GM03348 (cell line): ENCODE measurements around the gene C1orf21.

Experiments
- DNase-seq: peaks from one replicate; pipeline ENCODE4 v3.0.0; 2012; ENCODE audit warnings: low spot score

The C1orf21 gene

DNA sequence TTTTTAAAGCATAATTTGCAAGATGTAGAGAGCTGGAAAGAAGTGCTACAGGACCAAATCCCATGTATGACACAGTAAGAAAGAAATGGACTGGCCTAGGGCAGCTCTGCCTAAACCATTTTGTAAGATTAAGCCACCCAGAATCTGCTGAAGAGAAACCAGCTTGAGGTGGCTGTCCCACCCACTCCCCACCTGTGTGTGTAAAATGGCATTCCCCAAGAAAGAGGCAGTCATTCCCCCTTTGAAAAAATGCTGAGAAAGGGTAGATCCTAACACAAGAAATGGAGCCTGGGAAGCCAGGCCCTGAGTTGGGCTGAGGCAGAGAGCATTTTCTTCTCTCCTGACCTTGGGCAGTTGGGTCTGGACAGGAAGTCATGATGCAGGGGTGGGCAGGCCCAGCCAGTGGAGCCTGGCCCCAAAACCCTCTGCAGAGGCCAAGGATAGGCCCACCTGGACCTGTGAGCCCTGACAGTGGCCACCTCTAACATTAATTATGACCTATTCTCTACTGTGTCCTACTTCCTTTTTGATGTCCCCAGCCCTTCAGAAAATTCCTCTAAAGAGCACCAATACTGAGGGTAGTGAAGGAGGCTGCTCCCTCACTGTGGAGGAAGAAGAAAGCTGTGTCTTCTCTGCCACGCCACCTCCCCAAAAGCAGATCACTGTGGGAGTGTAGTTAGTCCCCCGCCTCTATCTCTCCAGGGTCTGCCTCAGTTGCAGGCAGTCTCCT is 273.8 kb downstream of the C1orf21 start:
- no peak for DNase-seq

DNA sequence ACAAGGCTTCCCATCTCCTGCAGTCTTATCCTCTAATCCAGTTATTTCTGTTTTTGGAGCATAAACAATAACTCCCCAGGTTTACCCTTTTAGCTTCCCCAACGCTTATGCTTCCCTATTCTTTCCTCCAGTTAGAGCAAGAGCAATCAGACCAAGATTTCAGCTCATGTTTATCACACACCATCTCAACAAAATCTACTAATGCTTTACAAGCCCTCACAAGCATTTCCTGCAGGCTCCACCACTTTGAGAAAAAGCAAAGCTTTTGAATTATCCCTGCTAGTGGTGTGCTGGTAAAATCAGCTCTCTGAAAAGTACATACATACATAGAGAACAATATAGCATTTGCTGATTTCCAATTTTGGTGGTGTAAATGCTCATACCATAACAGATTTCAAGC is 275.0 kb downstream of the C1orf21 start:
- DNase-seq = no peak

DNA sequence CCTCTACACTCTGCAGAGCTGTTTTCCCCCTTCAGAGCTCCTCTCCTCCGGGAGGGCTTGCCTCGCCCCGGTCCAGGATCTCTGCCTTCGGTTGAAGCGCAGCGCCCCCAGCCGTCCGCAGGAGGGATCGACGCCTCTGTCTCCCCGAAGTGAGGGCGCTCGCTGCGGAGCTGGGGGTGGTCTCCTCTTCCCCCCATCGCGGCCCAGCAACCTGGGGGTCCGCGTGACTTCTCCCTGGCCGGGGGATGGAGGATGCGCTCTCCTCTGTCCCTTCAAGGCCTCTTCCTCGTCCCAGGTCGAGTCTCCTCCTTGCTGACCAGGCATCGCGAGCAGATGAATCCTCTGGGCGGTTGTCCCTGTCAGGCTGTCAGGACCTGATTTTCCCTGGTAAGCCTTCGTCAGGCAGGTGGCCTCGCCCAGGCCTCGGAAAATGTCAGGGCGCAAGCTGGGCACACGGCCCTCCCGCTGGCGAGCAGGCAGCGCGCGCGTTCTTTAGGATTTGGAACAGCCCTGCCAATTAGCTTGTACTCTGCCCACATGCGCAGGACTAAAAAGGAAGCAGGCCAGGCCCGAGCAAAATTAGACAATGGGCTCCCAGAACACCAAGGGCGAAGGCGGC is 277.3 kb downstream of the C1orf21 start:
- peak; percentile 93 for DNase-seq

DNA sequence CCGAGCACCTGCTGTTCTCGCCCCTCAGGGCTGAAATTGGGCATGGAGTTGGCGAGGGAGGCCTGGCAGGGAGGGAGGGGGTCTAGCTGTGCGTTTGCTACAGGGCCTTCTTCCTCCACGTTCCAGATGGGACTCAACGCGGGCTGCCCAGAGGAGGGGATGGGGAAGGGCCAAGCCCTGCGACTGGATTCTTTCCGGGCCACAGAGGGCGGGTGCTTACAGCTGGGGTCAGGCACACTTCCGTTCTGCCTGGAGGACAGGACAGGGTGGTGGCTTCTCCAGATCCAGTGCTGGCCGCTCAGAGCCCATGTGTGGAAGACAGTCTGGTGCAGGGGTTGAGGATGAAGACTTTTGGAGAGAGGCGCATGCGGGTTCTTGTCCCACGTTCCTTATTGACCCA is 277.8 kb downstream of the C1orf21 start:
- DNase-seq = no peak

DNA sequence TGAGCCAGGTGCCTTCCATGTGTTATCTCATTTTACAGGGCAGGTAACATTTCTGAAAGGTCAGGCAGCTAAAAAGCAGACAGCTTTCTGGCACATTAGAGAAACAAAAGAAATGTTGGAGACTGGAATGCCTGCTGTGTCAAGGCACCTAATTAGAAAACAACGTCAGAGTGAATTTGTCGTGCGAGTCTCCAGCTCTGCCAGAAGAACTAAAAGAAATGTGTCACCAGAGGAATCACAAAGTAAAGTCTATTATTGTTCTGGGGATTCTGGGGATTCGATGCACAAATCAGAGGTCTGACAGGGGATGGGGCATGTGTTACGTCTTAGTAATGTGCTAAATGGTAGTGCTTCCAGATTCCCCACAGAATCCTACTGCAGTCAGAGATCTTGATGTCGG is 278.5 kb downstream of the C1orf21 start:
- DNase-seq = no peak

DNA sequence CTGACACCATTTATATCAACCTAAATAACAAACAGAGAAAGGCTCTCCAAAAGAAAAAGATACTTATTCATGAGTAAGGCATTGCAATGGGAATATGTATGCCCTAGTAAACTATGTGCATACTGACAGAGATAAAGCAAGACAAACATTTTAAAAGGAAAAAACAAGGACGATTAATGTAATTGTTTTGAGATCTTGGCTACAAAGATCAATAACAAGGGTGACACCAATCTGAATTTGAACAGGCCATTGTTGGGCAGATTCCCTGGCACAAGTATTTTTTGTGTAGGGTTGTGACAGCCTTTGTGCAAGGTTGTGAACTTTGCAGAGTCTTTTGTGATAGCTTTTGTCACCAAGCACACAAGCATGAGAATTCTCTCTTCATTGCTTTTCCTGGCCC is 282.6 kb downstream of the C1orf21 start:
- no peak for DNase-seq

DNA sequence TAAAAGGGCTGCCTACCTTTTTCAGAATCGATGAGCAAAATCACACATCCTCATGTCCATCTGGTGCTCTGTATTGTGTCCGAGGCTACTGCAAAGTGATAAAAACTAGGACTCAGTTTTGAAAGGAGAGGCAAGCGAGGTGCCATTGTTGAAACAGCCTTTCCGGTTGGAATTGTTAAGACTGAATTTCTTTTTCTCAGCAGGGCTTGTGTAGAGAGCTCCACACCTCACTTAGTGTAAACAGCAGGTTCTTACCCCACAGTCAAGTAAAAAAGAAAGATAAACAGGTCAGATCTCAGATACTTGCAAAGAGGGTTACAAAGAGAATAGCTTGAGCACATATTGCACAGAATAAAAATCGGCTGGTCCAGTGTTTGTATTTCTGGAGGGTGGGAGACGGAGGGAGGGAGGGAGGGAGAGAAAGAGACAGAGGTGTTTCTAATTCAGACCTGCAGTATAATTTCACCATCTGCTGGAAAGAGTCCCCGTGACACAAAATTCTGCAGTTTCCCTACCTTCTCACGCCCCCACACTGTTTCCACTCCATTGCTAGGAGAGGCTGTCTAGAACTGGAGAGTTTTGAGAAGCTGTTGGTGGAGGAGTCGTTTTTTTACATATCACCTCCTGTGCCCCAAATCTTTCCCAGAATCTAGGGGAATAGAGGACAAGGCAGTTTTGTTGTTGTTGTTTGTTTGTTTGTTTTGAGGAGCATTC is 285.3 kb downstream of the C1orf21 start:
- no peak for DNase-seq

DNA sequence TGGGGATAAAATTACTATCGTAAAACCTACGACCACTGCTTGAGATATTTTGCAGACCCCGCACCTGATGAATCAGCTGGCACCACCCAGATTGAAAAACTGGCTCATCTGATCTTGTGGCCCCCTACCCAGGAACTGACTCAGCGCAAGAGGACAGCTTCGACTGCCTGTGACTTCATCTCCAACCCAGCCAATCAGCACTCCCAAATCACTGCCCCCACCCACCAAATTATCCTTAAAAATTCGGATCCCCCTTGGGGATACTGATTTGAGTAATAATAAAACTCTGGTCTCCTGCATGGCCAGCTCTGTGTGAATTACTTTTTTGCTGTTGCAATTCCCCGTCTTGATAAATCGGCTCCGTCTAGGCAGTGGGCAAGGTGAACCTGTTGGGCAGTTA is 286.5 kb downstream of the C1orf21 start:
- no peak for DNase-seq

DNA sequence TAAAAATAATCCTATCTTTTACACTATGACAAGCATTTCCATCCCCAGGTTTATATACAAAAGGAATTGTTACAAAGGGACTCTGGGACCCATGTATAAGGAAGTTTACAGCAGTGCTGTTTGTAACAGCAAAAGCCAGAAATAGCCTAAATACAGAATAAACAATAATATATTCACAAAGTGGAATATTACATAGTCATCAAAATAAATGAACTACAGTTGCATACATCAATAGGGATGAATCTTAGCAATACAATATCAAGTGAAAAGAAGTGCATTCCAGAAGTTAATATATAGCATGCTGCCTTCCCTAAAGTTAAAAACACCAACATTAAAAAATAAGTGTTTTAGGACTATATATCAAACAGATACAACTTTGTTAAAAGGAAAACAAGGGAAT is 290.5 kb downstream of the C1orf21 start:
- no peak for DNase-seq
